IPS-11a (cell line): ENCODE measurements around the gene KDM6B.
"Not testable (repeated sequence)": the region's sequence is repeated elsewhere in the genome, so short reads cannot be mapped to it uniquely, and the experiment has no call there.

Experiments used
- H3K4me3 ChIP-seq: one replicate; pipeline ENCODE4 v1.5.1; 2013; ENCODE audit warnings: low read depth, low read length, control low read depth

KDM6B gene

GRCh38 chr17:7850701-7851437 is 16.9 kb downstream of the KDM6B start:
- H3K4me3 ChIP-seq: peak overlapping the region; percentile 74

- peak overlapping the region; percentile 74 for H3K4me3 ChIP-seq
These were observed 17.6 kb downstream of the KDM6B start for GRCh38 chr17:7851438-7852261.

- no peak overlapping the region for H3K4me3 ChIP-seq
These were observed 18.2 kb downstream of the KDM6B start for GRCh38 chr17:7852262-7852670.

GRCh38 chr17:7852919-7853690 is 19.1 kb downstream of the KDM6B start:
- H3K4me3 ChIP-seq: no peak overlapping the region

- no peak overlapping the region for H3K4me3 ChIP-seq
These were observed 19.6 kb downstream of the KDM6B start for GRCh38 chr17:7853691-7854038.

GRCh38 chr17:7854078-7854777 is 20.2 kb downstream of the KDM6B start:
- no peak overlapping the region for H3K4me3 ChIP-seq

- no peak within 1 kb of the TSS for H3K4me3 ChIP-seq
These were observed 21.0 kb downstream of the KDM6B start, which contains the start of gene TMEM88 for GRCh38 chr17:7854851-7855659. Gene TMEM88 (plus strand): TSS chr17:7855066. CDS start chr17:7855075, 9 bp downstream.

- H3K4me3 ChIP-seq: no peak overlapping the region
These were observed 21.6 kb downstream of the KDM6B start for GRCh38 chr17:7855660-7856010.

- peak overlapping the region; percentile 90 for H3K4me3 ChIP-seq
These were observed 22.2 kb downstream of the KDM6B start for GRCh38 chr17:7856011-7856810.

- H3K4me3 ChIP-seq: peak within 1 kb of the TSS; percentile 90
These were observed 23.0 kb downstream of the KDM6B start, which contains the start of gene NAA38 for GRCh38 chr17:7856811-7857712. Gene NAA38 (minus strand): TSS chr17:7857559. CDS start chr17:7857463, 96 bp downstream.

- H3K4me3 ChIP-seq: peak within 1 kb of the TSS; percentile 90
These were observed 23.9 kb downstream of the KDM6B start, which contains the start of gene CYB5D1 for GRCh38 chr17:7857713-7858521. Gene CYB5D1 (plus strand): TSS chr17:7858003. CDS start chr17:7858135, 132 bp downstream.

GRCh38 chr17:7858522-7858810 is 24.4 kb downstream of the KDM6B start:
- peak overlapping the region; percentile 90 for H3K4me3 ChIP-seq

- H3K4me3 ChIP-seq: peak overlapping the region; percentile 90
These were observed 25.0 kb downstream of the KDM6B start for GRCh38 chr17:7859028-7859427.

- H3K4me3 ChIP-seq: no peak overlapping the region
These were observed 28.8 kb downstream of the KDM6B start for GRCh38 chr17:7862692-7863437.

- H3K4me3 ChIP-seq: not testable (repeated sequence)
These were observed 30.4 kb downstream of the KDM6B start for GRCh38 chr17:7864384-7864783.

- H3K4me3 ChIP-seq: no peak overlapping the region
These were observed 31.1 kb downstream of the KDM6B start for GRCh38 chr17:7864995-7865650.
